A549 (cell line): ENCODE data around the gene C2orf80. TPM values are rescaled to one million over a fixed set of nuclear protein-coding genes. Genes with fewer than 3 reads are reported as not detected.
A peak's percentile ranks its signal among the peaks of the same experiment; 100 is the strongest.

Experiments used
- ATAC-seq, 2 experiments: fragments of 200-7000 bp in 1 of 2; fragments of >200 bp in 1 of 2; cut with Nextera tagmentation in 1 of 2; cut with Tn5 transposase in 1 of 2; 3 replicates each; pipeline versions ENCODE4 v1.8.0 to v1.9.1; 2018 to 2020; ENCODE audit warnings: mild to moderate bottlenecking in 1 of 2, moderate library complexity in 1 of 2
- CTCF ChIA-PET: fragments of 300-600 bp; sonication (Branson Sonifier 250); formaldehyde crosslinking; extraction: SDS; loops from one replicate; lab custom pipeline; 2021; ENCODE audit warnings: antibody characterized with exemption, inconsistent platforms; lab: Yijun Ruan, JAX
- POLR2A ChIA-PET: fragments of 350-600 bp; formaldehyde crosslinking; extraction: SDS; loops from one replicate; lab custom pipeline; 2021; ENCODE audit warnings: antibody characterized with exemption, inconsistent platforms; lab: Yijun Ruan, JAX
- DNase-seq, 2 experiments: peaks; one replicate each; pipeline versions ENCODE4 v3.0.0 to v3.0.0-alpha.2; 2011 to 2016; ENCODE audit warnings: low read depth in 1 of 2, low spot score in 1 of 2
- FAIRE-seq: peaks from 2 replicates; lab custom pipeline; 2011; peaks lifted over from hg19 to GRCh38; lab: Jason Lieb, UNC
- H3K27ac ChIP-seq, 2 experiments: fragments of >200 bp; sonication (Bioruptor Twin); formaldehyde crosslinking; 3 replicates each; pipeline ENCODE4 v1.5.1; 2016 to 2017
- H3K4me1 ChIP-seq: fragments of >200 bp; sonication (Bioruptor Twin); formaldehyde crosslinking; 3 replicates; pipeline ENCODE4 v1.6.1; 2016
- H3K4me2 ChIP-seq: fragments of >200 bp; sonication (Bioruptor Twin); formaldehyde crosslinking; 3 replicates; pipeline ENCODE4 v1.6.1; 2016
- H3K4me3 ChIP-seq: fragments of >200 bp; sonication (Bioruptor Twin); formaldehyde crosslinking; 3 replicates; pipeline ENCODE4 v1.5.1; 2016
- H3K9me3 ChIP-seq: fragments of >200 bp; sonication (Bioruptor Twin); formaldehyde crosslinking; 3 replicates; pipeline ENCODE4 v1.6.1; 2016
- BCL3 ChIP-seq: fragments of >200 bp; sonication (Bioruptor Twin); formaldehyde crosslinking; IDR thresholded peaks from 3 replicates; pipeline ENCODE4 v1.6.1; 2016
- CBX2 ChIP-seq: fragments of 200-600 bp; sonication (generic); IDR thresholded peaks from 2 replicates; pipeline ENCODE4 v1.6.1; 2016; ENCODE audit warnings: low read depth, mild to moderate bottlenecking, borderline replicate concordance
- CHD4 ChIP-seq: fragments of 200-600 bp; sonication (generic); IDR thresholded peaks from 2 replicates; pipeline ENCODE4 v1.6.1; 2016; ENCODE audit warnings: antibody characterized with exemption, mild to moderate bottlenecking, borderline replicate concordance
- E2F6 ChIP-seq: IDR thresholded peaks from 2 replicates; pipeline ENCODE4 v1.6.1; 2012; ENCODE audit warnings: low read depth, borderline replicate concordance
- EP300 ChIP-seq, 2 experiments: fragments of >200 bp; sonication (Bioruptor Twin); formaldehyde crosslinking; IDR thresholded peaks; 2 replicates in 1 of 2; 3 replicates in 1 of 2; pipeline ENCODE4 v1.6.1; 2016 to 2017
- FOSB ChIP-seq: fragments of 250-450 bp; sonication (Bioruptor Pico); IDR thresholded peaks from 2 replicates; pipeline ENCODE4 v1.5.0; 2020; ENCODE audit warnings: mild to moderate bottlenecking, moderate library complexity
- FOXS1 ChIP-seq: fragments of 250-450 bp; sonication (Bioruptor Pico); IDR thresholded peaks from 2 replicates; pipeline ENCODE4 v1.5.0; 2020; ENCODE audit warnings: mild to moderate bottlenecking, moderate library complexity
- HDAC2 ChIP-seq: fragments of 200-600 bp; sonication (generic); IDR thresholded peaks from 2 replicates; pipeline ENCODE4 v1.6.1; 2016
- HOXA7 ChIP-seq: fragments of 250-450 bp; sonication (Bioruptor Pico); IDR thresholded peaks from 2 replicates; pipeline ENCODE4 v1.5.0; 2020; ENCODE audit warnings: mild to moderate bottlenecking, moderate library complexity
- HOXB5 ChIP-seq: fragments of 250-450 bp; sonication (Bioruptor Pico); IDR thresholded peaks from 2 replicates; pipeline ENCODE4 v1.5.0; 2020; ENCODE audit warnings: mild to moderate bottlenecking, moderate library complexity
- KDM1A ChIP-seq: fragments of 200-600 bp; sonication (generic); IDR thresholded peaks from 2 replicates; pipeline ENCODE4 v1.6.1; 2016; ENCODE audit warnings: low read depth, mild to moderate bottlenecking
- MAFK ChIP-seq: fragments of 450-650 bp; IDR thresholded peaks from 2 replicates; pipeline ENCODE4 v1.6.1; 2014; ENCODE audit not compliant: partially characterized antibody
- PBX3 ChIP-seq: IDR thresholded peaks from 2 replicates; pipeline ENCODE4 v1.6.1; 2012
- PHF8 ChIP-seq: fragments of 200-600 bp; sonication (generic); IDR thresholded peaks from 2 replicates; pipeline ENCODE4 v1.6.1; 2016; ENCODE audit warnings: low read depth, mild to moderate bottlenecking, antibody characterized with exemption, moderate library complexity, borderline replicate concordance
- POLR2A ChIP-seq: IDR thresholded peaks from 2 replicates; pipeline ENCODE4 v1.6.1; 2012; ENCODE audit warnings: mild to moderate bottlenecking, low read length
- RAD21 ChIP-seq, 2 experiments: fragments of >200 bp in 1 of 2; sonication (Bioruptor Twin) in 1 of 2; formaldehyde crosslinking in 1 of 2; IDR thresholded peaks in 1 of 2; conservative IDR thresholded peaks in 1 of 2; 2 replicates in 1 of 2; 3 replicates in 1 of 2; pipeline ENCODE4 v1.6.1; 2012 to 2018; ENCODE audit warnings: inconsistent platforms in 1 of 2
- RCOR1 ChIP-seq: fragments of 150-350 bp; IDR thresholded peaks from 2 replicates; pipeline ENCODE4 v1.6.1; 2014; ENCODE audit warnings: antibody characterized with exemption, low read length, low read depth
- RNF2 ChIP-seq: fragments of 200-600 bp; sonication (generic); IDR thresholded peaks from 2 replicates; pipeline ENCODE4 v1.6.1; 2016; ENCODE audit warnings: low read depth, mild to moderate bottlenecking, antibody characterized with exemption, moderate library complexity, borderline replicate concordance
- SMC3 ChIP-seq: fragments of >200 bp; sonication (Bioruptor Twin); formaldehyde crosslinking; IDR thresholded peaks from 3 replicates; pipeline ENCODE4 v1.6.1; 2018; ENCODE audit warnings: inconsistent platforms
- SREBF2 ChIP-seq: fragments of 450-650 bp; IDR thresholded peaks from 2 replicates; pipeline ENCODE4 v1.6.1; 2014; ENCODE audit warnings: mild to moderate bottlenecking, moderate library complexity
- USF2 ChIP-seq: fragments of 450-650 bp; IDR thresholded peaks from 2 replicates; pipeline ENCODE4 v1.6.1; 2014; ENCODE audit warnings: antibody characterized with exemption
- WGBS: methylation state at CpG from one replicate; pipeline ENCODE4 v1.1.6; 2017; ENCODE audit errors: missing lambda C conversion rate; 5-methylcytosine and 5-hydroxymethylcytosine counted together
- polyA plus RNA-seq, 4 experiments: library from polyadenylated mRNA; depleted of rRNA in 3 of 4; stranded (reverse); fragments of >200 nt; fragmentation: RNase III in 1 of 4; extraction: RNeasy Plus Mini Kit Qiagen cat#74134 plus additional on column Dnase treatment in 1 of 4; gene quantifications; 2 replicates in 3 of 4; 3 replicates in 1 of 4; pipeline ENCODE4 v1.2.3, GENCODE V29; 2011 to 2017

C2orf80 gene
- polyA plus RNA-seq, 2 of the 4 experiments (the other 2 are of a cell fraction), result not detected

GRCh38 chr2:208153156-208153555 is 36.7 kb downstream of the C2orf80 start:
- POLR2A ChIA-PET, result no interaction called here
- Histone ChIP-seq H3K27ac (no peak overlapping the region), H3K4me2 (no peak overlapping the region)
- TF ChIP-seq E2F6, result no peak
- TF ChIP-seq KDM1A, result no peak
- TF ChIP-seq HOXA7, result no peak
- no peak for TF ChIP-seq SMC3
- TF ChIP-seq, all 56 proteins: peak for 0
- Histone ChIP-seq H3K4me1 (no peaks in the 10 kb centered on the region), H3K9me3 (0 out of 3 replicates have a peak, but pooled peaks cover 5% of the 10 kb centered on the region), H3K4me3 (no peak overlapping the region)
- CTCF ChIA-PET, result interaction anchor here (1.1 kb wide), 1 partner anchor 22 kb away, joined by 3 read pairs; no protein-coding TSS in a partner anchor
- FAIRE-seq (no peak), DNase-seq (no peak), ATAC-seq (no peak)

- ChIA-PET POLR2A (no interaction called here), CTCF (no interaction called here)
- H3K4me3 ChIP-seq, result no peak overlapping the region
- no peaks in the 10 kb centered on the region for H3K4me1 ChIP-seq
- DNase-seq, result no peak
- TF ChIP-seq E2F6, result no peak
- TF ChIP-seq BCL3, result no peak
- TF ChIP-seq CBX2, result no peak
- no peak for TF ChIP-seq SREBF2
- 0 out of 3 replicates have a peak, but pooled peaks cover 5% of the 10 kb centered on the region for H3K9me3 ChIP-seq
- H3K27ac ChIP-seq, result no peak overlapping the region
- 64% methylated on average over 1 of the region's 1 CpG for WGBS
- no peak for FAIRE-seq
- no peak for ATAC-seq
- no peak overlapping the region for H3K4me2 ChIP-seq
Measured at GRCh38 chr2:208150956-208151355, 38.9 kb downstream of the C2orf80 start.

GRCh38 chr2:208150094-208150493 is 39.7 kb downstream of the C2orf80 start:
- Histone ChIP-seq H3K9me3 (0 out of 3 replicates have a peak, but pooled peaks cover 5% of the 10 kb centered on the region), H3K27ac (no peak overlapping the region), H3K4me2 (no peak overlapping the region), H3K4me1 (no peaks in the 10 kb centered on the region), H3K4me3 (no peak overlapping the region)
- ChIA-PET CTCF (interaction anchor here (1.3 kb wide), 1 partner anchor 25 kb away, joined by 7 read pairs; no protein-coding TSS in a partner anchor), POLR2A (no interaction called here)
- no peak for ATAC-seq
- no peak for TF ChIP-seq EP300 (IDR thresholded peaks at IDR 0.05)
- TF ChIP-seq POLR2A, result no peak
- no peak for TF ChIP-seq E2F6
- peak; percentile 56 for TF ChIP-seq MAFK
- no peak for TF ChIP-seq FOSB (CRISPR knock-in tag)
- TF ChIP-seq USF2, result no peak
- no peak for TF ChIP-seq PBX3
- no peak for DNase-seq
- no peak for FAIRE-seq

- no peak for DNase-seq
- WGBS, result 21% methylated on average over 2 of the region's 2 CpGs
- ATAC-seq, result 0 out of 6 replicates have a peak, but pooled peaks of 1 of the 2 experiments have one; percentile 32
- no peak overlapping the region for H3K4me3 ChIP-seq
- H3K27ac ChIP-seq, result no peak overlapping the region
- H3K4me1 ChIP-seq, result no peaks in the 10 kb centered on the region
- H3K9me3 ChIP-seq, result 0 out of 3 replicates have a peak, but pooled peaks cover 5% of the 10 kb centered on the region
- CTCF ChIA-PET, result interaction anchor here (1.3 kb wide), 1 partner anchor 26 kb away, joined by 7 read pairs; no protein-coding TSS in a partner anchor
- no peak overlapping the region for H3K4me2 ChIP-seq
- TF ChIP-seq RCOR1, result no peak
- TF ChIP-seq CHD4, result no peak
- no peak for TF ChIP-seq RAD21 (conservative IDR thresholded peaks at IDR 0.05 in 1 of 2, IDR thresholded peaks at IDR 0.05 in 1 of 2)
- TF ChIP-seq HDAC2, result no peak
- TF ChIP-seq CBX2, result no peak
- no peak for TF ChIP-seq PHF8
- no peak for TF ChIP-seq RNF2
- no peak for TF ChIP-seq HOXB5 (CRISPR knock-in tag)
- TF ChIP-seq E2F6, result no peak
- TF ChIP-seq FOXS1, result no peak
- TF ChIP-seq, all 56 proteins: peak for 0
- FAIRE-seq, result no peak
- POLR2A ChIA-PET, result no interaction called here
Measured at GRCh38 chr2:208148803-208149202, 41.0 kb downstream of the C2orf80 start.
